ENCODE data around the gene UBE2E2.

UBE2E2 gene

GRCh38 chr3:23217872-23218554 is 14.9 kb downstream of the UBE2E2 start:
- no peak for TF ChIP-seq CTCF (IDR thresholded peaks at IDR 0.05; ENCODE audit: insufficient read depth, low read depth, low read length, missing control alignments)
- DNase-seq (ENCODE audit: low read depth): no peak
- H3K4me3 ChIP-seq (ENCODE audit: low read depth, low read length): no peak overlapping the region

GRCh38 chr3:23219117-23219516 is 16.0 kb downstream of the UBE2E2 start:
- no peak overlapping the region for H3K4me3 ChIP-seq (ENCODE audit: low read depth, low read length)

GRCh38 chr3:23219552-23219951 is 16.4 kb downstream of the UBE2E2 start:
- TF ChIP-seq CTCF (IDR thresholded peaks at IDR 0.05; ENCODE audit: insufficient read depth, low read depth, low read length, missing control alignments): no peak
- DNase-seq (ENCODE audit: low read depth): peak; percentile 22

More at GRCh38 chr3:23219117-23219516, 16.0 kb downstream of the UBE2E2 start:
- TF ChIP-seq CTCF (IDR thresholded peaks at IDR 0.05; ENCODE audit: insufficient read depth, low read depth, low read length, missing control alignments): no peak
- peak; percentile 57 for DNase-seq (ENCODE audit: low read depth)

GRCh38 chr3:23221136-23221535 is 18.0 kb downstream of the UBE2E2 start:
- peak overlapping the region; percentile 46 for H3K4me3 ChIP-seq (ENCODE audit: low read depth, low read length)
- TF ChIP-seq CTCF (IDR thresholded peaks at IDR 0.05; ENCODE audit: insufficient read depth, low read depth, low read length, missing control alignments): no peak
- no peak for DNase-seq (ENCODE audit: low read depth)

More at GRCh38 chr3:23219552-23219951, 16.4 kb downstream of the UBE2E2 start:
- no peak overlapping the region for H3K4me3 ChIP-seq (ENCODE audit: low read depth, low read length)

- no peak overlapping the region for H3K4me3 ChIP-seq (ENCODE audit: low read depth, low read length)
- DNase-seq (ENCODE audit: low read depth): no peak
- TF ChIP-seq CTCF (IDR thresholded peaks at IDR 0.05; ENCODE audit: insufficient read depth, low read depth, low read length, missing control alignments): no peak
These were observed 28.9 kb downstream of the UBE2E2 start for GRCh38 chr3:23232016-23232415.

- H3K4me3 ChIP-seq (ENCODE audit: low read depth, low read length): no peak overlapping the region
- no peak for TF ChIP-seq CTCF (IDR thresholded peaks at IDR 0.05; ENCODE audit: insufficient read depth, low read depth, low read length, missing control alignments)
- DNase-seq (ENCODE audit: low read depth): no peak
These were observed 29.7 kb downstream of the UBE2E2 start for GRCh38 chr3:23232854-23233253.

- no peak for DNase-seq (ENCODE audit: low read depth)
- H3K4me3 ChIP-seq (ENCODE audit: low read depth, low read length): no peak overlapping the region
- no peak for TF ChIP-seq CTCF (IDR thresholded peaks at IDR 0.05; ENCODE audit: insufficient read depth, low read depth, low read length, missing control alignments)
These were observed 32.1 kb downstream of the UBE2E2 start for GRCh38 chr3:23235264-23235663.
